HG03571 (cell line): ENCODE results near the gene RNF168.
"Not testable (repeated sequence)": the region's sequence is repeated elsewhere in the genome, so short reads cannot be mapped to it uniquely, and the experiment has no call there.

ENCODE experiments used
- ATAC-seq: cut with Tn5 transposase; IDR thresholded peaks from one replicate; pipeline ENCODE4 v1.9.1; 2021; ENCODE audit not compliant: unreplicated experiment

The RNF168 gene

GRCh38 chr3:196470182-196470581, 33.4 kb downstream of the RNF168 start:
- not testable (repeated sequence) for ATAC-seq

- ATAC-seq = no peak
Observed at GRCh38 chr3:196463804-196464203, 39.8 kb downstream of the RNF168 start.

DNA sequence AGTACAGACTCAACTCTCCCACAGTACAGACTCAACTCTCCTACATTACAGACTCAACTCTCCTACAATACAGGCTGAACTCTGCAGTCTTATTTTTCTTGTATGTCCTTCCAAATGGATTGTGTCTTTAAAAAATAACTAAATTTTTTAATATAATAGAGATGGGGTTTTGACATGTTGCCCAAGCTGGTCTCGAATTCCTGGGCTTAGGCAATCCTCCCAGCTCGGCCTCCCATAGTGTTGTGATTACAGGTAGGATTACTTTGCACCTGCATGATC, 40.2 kb downstream of the RNF168 start:
- ATAC-seq = no peak

DNA sequence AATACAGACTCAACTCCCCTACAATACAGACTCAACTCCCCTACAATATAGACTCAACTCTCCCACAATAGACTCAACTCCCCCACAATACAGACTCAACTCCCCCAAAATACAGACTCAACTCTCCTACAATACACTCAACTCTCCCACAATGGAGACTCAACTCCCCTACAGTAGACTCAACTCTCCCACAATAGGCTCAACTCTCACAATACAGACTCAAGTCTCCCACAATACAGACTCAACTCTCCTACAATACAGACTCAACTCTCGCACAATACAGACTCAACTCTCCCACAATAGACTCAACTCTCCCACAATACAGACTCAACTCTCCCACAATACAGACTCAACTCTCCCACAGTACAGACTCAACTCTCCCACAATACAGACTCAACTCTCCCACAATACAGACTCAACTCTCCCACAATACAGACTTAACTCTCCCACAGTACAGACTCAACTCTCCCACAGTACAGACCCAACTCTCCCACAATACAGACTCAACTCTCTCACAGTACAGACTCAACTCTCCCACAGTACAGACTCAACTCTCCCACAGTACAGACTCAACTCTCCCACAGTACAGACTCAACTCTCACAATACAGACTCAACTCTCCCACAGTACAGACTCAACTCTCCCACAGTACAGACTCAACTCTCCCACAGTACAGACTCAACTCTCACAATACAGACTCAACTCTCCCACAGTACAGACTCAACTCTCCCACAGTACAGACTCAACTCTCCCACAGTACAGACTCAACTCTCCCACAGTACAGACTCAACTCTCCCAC, 40.7 kb downstream of the RNF168 start:
- not testable (repeated sequence) for ATAC-seq

GRCh38 chr3:196458063-196458462, 45.5 kb downstream of the RNF168 start:
- no peak for ATAC-seq

DNA sequence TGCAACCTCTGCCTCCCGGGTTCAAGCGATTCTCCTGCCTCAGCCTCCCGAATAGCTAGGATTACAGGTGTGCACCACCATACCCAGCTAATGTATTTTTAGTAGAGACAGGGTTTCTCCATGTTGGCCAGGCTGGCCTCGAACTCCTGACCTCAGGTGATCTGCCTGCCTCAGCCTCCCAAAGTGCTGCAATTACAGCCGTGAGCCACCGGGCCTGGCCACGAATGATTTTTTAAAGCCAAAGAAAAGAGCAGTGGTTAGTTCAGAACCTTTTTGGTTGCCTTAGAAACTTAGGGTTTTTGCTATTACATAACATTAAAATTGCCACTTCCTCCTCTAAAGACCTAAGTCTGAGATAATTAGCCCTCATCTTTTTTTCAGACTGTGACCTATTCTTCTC, 46.1 kb downstream of the RNF168 start:
- ATAC-seq = not testable (repeated sequence)

GRCh38 chr3:196454935-196455334, 48.6 kb downstream of the RNF168 start:
- no peak for ATAC-seq

- not testable (repeated sequence) for ATAC-seq
Observed at GRCh38 chr3:196445391-196445790, 58.2 kb downstream of the RNF168 start.

- ATAC-seq = no peak
Observed at GRCh38 chr3:196444500-196444894, 59.1 kb downstream of the RNF168 start.

- ATAC-seq = peak; percentile 27
Observed at GRCh38 chr3:196440696-196441095, 62.9 kb downstream of the RNF168 start.

GRCh38 chr3:196440041-196440537, 63.5 kb downstream of the RNF168 start:
- ATAC-seq = peak; percentile 54

DNA sequence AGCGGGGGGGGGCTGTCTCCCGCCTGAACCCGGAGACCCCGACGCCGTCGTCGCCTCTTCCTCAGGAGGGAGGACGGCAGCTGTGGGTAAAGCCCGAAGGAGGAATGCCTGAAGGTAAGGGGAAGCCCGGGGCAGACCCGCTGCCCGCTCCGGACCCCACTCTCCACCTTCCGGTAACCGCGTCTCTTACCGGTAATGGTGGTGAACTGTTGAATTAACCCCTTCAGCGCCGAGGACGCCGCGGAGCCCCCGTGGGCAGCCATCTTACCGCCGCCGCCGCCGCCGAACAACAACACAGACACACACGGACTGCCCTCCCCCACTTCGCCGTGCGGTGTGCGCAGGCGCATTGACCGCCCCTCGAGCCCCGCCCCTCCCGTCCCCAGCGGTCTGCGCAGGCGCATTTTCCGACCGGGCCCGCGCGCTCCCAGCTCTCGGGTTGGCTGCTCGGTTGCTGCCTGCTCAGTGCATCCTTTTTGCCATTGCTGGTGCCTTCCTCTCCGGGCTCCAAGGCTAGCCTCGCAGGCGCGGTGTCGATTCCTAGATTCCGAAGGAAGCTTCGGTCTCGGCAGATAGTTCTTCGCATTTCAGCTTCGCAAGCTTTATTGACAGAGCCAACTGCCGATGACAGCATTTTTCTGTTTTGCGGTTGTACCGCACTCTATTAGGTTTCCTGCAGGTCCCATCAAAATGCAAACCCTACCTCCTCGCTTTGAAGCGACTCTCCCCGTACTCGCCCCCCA, 71.3 kb downstream of the RNF168 start, which contains the start of gene UBXN7:
TSS of gene UBXN7 (minus strand) at position 291 of the 743 bp plus-strand sequence. CDS start at position 263, 28 bp downstream.
- ATAC-seq = peak; percentile 81

DNA sequence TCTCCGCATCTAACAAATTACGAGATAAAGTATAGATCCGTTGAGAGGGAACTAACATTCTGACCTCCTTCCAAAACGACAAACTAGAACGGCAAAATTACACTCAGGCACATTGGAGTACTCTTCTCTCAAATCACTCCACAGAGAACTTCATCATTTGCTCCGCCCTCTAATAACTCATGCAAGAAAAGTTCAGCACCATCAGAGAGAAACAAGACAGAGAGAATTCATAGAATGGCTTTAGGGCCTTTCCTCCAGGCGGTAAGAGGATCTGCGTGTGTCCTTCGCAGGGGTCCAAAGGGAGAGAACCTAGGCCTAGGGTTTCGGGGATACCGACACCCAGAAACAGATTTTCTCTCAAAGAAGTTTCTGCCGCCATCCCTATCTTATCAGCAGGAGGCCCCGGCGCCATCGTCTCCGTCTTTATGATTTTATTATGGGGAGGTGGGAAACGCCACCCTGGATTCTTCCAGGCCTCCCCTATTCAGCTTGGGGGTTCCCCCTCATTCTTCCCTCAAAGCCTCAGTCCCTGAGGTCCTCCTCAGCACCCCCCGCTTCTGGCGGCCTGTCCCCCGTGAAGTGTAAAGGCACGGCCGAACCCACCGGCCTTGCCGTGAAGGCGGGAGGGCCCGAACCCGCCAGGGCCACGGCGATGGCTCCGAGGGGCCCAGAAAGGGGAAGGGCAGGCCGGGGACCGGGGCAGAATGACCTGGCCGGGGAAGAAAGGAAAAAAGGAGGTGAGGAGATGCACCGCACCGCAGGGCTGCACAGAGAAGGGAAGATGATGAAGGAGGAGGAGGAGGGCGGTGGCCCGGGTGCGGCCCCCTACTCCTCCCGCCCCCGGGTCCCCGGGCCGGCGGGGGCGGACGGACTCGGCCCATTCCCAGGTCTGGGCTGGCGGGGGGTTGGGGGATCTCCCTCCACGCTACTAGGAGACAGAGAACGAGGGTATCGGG, 72.1 kb downstream of the RNF168 start:
- ATAC-seq = peak; percentile 19

GRCh38 chr3:196428041-196428440, 75.5 kb downstream of the RNF168 start:
- ATAC-seq = no peak

DNA sequence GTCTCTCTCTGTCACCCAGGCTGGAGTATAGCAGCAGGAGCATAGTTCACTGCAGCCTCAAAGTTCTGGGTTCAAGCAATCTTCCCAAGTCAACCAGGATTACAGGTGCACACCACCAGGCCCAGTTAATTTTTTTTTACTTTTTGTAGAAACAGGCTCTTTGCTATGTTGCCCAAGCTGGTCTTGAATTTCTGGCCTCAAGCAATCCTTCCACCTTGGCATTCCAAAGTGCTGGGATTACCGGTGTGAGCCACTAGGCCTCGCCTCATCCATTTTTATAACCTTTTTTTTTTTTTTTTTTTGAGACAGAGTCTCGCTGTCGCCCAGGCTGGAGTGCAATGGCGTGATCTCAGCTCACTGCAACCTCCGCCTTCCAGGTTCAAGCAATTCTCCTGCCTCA, 79.1 kb downstream of the RNF168 start:
- ATAC-seq = not testable (repeated sequence)

GRCh38 chr3:196423044-196423781, 80.4 kb downstream of the RNF168 start:
- ATAC-seq = no peak

GRCh38 chr3:196421668-196422067, 81.9 kb downstream of the RNF168 start:
- ATAC-seq = not testable (repeated sequence)

DNA sequence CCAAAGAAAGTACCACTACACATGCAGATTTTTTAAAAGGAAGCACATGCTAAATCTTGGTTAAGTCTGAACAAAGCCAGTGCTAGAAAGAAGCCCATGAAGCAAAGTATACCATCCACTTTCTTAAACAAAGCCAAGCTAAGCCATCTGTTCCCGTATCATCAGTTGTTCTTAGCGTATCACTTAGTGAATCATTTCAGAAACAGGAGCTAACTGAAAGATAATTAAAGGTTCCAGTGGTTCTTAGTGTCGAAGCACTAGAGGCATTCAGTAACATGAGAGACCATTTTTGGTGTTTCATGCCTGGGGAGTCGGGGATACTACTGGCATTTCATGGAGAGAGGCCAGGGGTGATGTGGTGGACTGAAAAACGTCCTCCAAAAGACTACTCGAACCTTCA, 84.2 kb downstream of the RNF168 start:
- ATAC-seq = no peak
